GM21786 (cell line): ENCODE results near the gene LAMC3.
"Not testable (repeated sequence)": the region's sequence is repeated elsewhere in the genome, so short reads cannot be mapped to it uniquely, and the experiment has no call there.

ENCODE experiments used
- ATAC-seq: cut with Tn5 transposase; IDR thresholded peaks from one replicate; pipeline ENCODE4 v1.9.1; 2021; ENCODE audit not compliant: unreplicated experiment

LAMC3 gene

GRCh38 chr9:131114084-131114535 is 105.1 kb downstream of the LAMC3 start:
- ATAC-seq, result no peak

DNA sequence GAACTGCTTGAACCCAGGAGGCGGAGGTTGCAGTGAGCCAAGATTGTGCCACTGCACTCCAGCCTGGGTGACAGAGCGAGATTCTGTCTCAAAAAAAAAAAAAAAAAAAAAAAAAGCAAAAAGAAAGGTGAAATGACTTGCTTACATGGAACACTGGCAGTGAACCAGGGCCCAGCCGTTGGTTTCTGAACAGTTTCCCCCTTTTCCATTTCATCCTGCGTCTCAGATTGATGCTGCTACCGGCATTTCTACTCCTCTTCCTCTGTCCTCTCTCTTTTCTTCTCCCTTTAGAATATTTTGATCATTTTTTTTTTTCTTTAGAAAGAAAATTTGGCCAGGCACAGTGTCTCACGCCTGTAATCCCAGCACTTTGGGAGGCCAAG is 106.4 kb downstream of the LAMC3 start:
- not testable (repeated sequence) for ATAC-seq

- no peak for ATAC-seq
Observed at GRCh38 chr9:131116281-131117120, 107.5 kb downstream of the LAMC3 start.

DNA sequence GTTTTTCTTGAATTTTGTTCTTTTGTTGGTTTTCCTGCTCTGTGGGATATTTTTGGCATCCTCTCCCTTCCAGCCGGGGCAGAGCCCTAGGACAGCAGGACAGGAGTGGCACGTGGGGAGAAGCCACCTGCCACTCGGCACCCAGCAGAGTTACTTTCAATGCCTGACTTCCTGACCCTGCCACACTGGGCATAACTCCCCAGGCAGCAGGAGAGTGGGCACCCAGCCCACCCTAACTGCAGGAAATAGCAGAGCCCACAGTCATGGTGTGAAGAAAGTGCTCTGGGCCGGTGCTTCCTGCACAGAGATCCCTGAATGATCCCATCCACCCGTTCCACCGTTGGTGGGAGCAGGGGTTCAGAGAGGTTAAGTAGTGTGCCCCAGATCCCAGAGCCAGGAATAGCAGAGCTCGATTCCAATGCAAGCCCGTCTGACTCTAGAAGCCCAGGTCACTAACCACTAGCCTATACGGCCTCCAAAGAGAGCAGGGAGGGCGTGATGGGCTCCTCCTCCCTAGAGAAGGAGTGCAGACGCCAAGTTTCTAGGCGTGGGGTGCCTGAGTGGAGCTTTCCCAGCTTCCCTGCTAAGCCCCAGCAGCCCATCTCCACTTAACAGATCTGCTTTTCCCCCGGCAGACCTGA is 108.3 kb downstream of the LAMC3 start:
- no peak for ATAC-seq

- ATAC-seq, result no peak
Observed at GRCh38 chr9:131117762-131118145, 108.8 kb downstream of the LAMC3 start.

DNA sequence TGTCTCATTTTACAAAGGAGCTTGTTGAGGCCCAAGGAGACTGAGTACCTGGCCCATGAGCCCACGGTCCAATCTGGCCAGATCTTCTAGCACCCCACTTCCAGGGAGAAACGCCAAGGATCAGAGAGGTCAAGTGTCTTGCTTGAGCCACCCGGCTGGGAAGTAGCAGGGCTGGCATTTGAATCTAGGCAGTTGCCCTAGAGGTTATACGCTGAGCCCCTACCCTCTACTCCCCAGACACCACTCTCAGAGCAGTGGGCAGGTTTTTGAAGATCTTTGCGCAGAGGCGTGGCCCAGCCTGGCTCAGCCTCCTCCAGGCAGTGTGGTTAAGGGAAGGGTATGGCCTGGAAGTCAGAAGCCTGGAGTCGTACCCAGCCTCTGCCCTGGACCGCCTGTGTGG is 110.6 kb downstream of the LAMC3 start:
- ATAC-seq, result no peak

- ATAC-seq, result no peak
Observed at GRCh38 chr9:131120620-131121228, 111.8 kb downstream of the LAMC3 start.

GRCh38 chr9:131121346-131121745 is 112.4 kb downstream of the LAMC3 start:
- ATAC-seq, result no peak

- ATAC-seq, result no peak
Observed at GRCh38 chr9:131122158-131122557, 113.2 kb downstream of the LAMC3 start.

- no peak for ATAC-seq
Observed at GRCh38 chr9:131125038-131125287, 116.0 kb downstream of the LAMC3 start.

DNA sequence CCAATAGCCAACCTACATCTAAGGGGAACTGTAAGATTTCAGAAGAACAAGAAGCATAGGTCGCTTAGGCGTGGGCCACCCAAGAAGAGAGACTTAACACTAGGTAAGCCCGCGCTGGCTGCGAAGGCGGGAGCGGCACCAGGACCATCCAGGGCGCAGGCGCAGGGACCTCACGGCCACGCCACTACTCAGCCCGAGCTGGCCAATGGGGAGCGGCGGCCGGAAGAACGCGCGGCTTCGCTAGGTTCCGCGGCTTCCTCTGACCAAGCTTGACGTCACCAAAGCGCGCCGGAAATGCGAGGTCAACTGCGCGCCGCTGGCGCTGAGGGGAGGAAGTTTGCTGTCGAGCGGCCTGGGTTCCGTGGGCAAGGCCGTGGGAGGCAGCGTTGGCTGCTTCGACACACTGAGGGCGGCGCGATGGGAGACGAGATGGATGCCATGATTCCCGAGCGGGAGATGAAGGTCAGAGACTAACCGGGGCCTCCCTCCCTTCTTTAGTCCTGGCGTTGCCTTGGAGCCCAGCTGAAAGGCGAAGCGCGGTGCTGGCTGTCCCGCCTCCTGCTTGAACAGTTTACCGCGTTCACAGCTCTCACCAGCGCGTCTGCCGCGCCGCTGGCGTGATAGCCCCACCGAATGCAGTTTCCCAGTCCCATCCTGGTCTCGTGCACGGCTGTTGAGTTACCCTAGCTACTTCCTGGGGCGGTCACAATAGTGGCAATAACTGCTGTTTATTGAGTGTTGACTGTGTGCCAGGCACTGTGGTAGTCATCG is 116.5 kb downstream of the LAMC3 start, which contains the start of gene NUP214:
Gene NUP214, plus strand, starts transcription at position 299 of the 771 bp plus-strand sequence. Its CDS starts 119 bp downstream, at position 418.
- ATAC-seq, result peak; percentile 97

- no peak for ATAC-seq
Observed at GRCh38 chr9:131126059-131126426, 117.1 kb downstream of the LAMC3 start.

GRCh38 chr9:131129183-131129582 is 120.2 kb downstream of the LAMC3 start:
- ATAC-seq, result no peak

- ATAC-seq, result no peak
Observed at GRCh38 chr9:131138676-131139075, 129.7 kb downstream of the LAMC3 start.

DNA sequence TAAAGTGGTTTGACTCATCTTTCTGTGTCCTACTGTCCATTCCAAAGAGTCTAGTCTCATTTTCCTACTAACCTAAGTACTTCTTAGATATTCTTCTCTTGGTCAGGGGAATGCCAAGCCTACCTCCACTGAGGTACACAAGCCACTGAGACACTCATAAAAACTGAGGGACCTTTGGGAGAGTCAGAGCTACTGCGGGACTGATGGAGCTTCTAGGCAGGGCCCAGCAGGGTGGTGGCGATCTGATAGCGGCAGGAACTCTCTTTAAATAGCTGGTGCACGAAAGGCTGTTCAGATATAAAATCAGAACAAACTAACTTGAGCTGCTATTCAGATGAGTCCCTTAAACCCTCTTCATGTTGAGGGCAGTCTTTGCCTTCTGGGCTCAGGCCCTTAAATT is 131.1 kb downstream of the LAMC3 start:
- no peak for ATAC-seq

DNA sequence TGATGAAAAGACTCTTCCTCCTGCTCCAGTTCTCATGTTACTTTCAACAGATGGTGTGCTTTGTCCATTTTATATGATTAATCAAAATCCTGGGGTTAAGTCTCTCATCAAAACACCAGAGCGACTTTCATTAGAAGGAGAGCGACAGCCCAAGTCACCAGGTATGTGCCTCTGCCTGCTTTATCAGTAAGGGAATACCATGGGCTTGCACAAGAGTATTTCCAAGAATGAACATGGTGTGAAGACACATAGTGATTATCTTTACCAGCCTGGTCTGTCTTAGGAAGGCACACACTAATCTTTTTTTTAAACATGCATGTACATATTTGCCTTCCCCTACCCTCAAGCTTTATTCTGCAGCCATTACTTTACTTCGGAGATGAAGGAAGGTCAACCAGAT is 131.6 kb downstream of the LAMC3 start:
- no peak for ATAC-seq

- ATAC-seq, result no peak
Observed at GRCh38 chr9:131142160-131142559, 133.2 kb downstream of the LAMC3 start.
